Ovary (tissue), 3 donors: ENCODE data around the gene PASK.

Experiments used
- CTCF ChIP-seq, 3 donors: fragments of 450-650 bp in 2 of 3; fragments of 200-600 bp in 1 of 3; IDR thresholded peaks; one replicate each; pipeline versions ENCODE4 v1.5.1 to v1.8.0; 2016 to 2022; ENCODE audit warnings: antibody characterized with exemption in 3 of 3, mild to moderate bottlenecking in 1 of 3
- EP300 ChIP-seq: sonication (generic); formaldehyde crosslinking; IDR thresholded peaks from one replicate; pipeline ENCODE4 v1.6.1; 2017; ENCODE audit warnings: antibody characterized with exemption
- POLR2A ChIP-seq: fragments of 450-650 bp; IDR thresholded peaks from one replicate; pipeline ENCODE4 v1.6.1; 2017; ENCODE audit warnings: antibody characterized with exemption, mild to moderate bottlenecking, moderate library complexity
- donor health status: DM: no; HTN: no; CAD: no.

- TF ChIP-seq CTCF (IDR thresholded peaks at IDR 0.05): no peak
- no peak for TF ChIP-seq POLR2A
- no peak for TF ChIP-seq EP300
Measured at GRCh38 chr2:241071677-241072111, 77.6 kb downstream of the PASK start.
